Heart right ventricle (tissue), 16 donors: ENCODE results near the gene NCKAP5L. TPM values are rescaled to one million over a fixed set of nuclear protein-coding genes. Genes with fewer than 3 reads are reported as not detected.

Experiments used
- ATAC-seq, 8 donors: fragments of 200-7000 bp; cut with Tn5 transposase; one replicate each; pipeline ENCODE4 v1.9.1; 2020; ENCODE audit warnings: mild to moderate bottlenecking in 8 of 8, moderate library complexity in 8 of 8, moderate number of reproducible peaks in 1 of 8
- DNase-seq, 2 donors: peaks; one replicate each; pipeline ENCODE4 v3.0.0-alpha.2; 2020
- H3K27ac ChIP-seq, 10 donors: fragments of 200-600 bp; sonication (generic) in 2 of 10; one replicate each; pipeline versions ENCODE4 v1.5.0 to v1.8.0; 2020 to 2022; ENCODE audit warnings: mild to moderate bottlenecking in 3 of 10
- H3K27me3 ChIP-seq, 7 donors: fragments of 200-600 bp; one replicate each; pipeline ENCODE4 v1.8.0; 2021 to 2022; ENCODE audit warnings: mild to moderate bottlenecking in 2 of 7
- H3K36me3 ChIP-seq, 9 donors: fragments of 200-600 bp; sonication (generic) in 1 of 9; one replicate each; pipeline versions ENCODE4 v1.5.0 to v1.8.0; 2020 to 2022; ENCODE audit warnings: mild to moderate bottlenecking in 2 of 9
- H3K4me1 ChIP-seq, 9 donors: fragments of 200-600 bp; sonication (generic) in 1 of 9; one replicate each; pipeline versions ENCODE4 v1.5.0 to v1.8.0; 2020 to 2022; ENCODE audit warnings: mild to moderate bottlenecking in 4 of 9
- H3K4me3 ChIP-seq, 10 donors: fragments of 200-600 bp; sonication (generic) in 2 of 10; one replicate each; pipeline versions ENCODE4 v1.5.0 to v1.8.0; 2020 to 2022; ENCODE audit warnings: mild to moderate bottlenecking in 7 of 10, moderate library complexity in 2 of 10
- H3K9me3 ChIP-seq, 11 donors: fragments of 200-600 bp in 10 of 11; sonication (generic) in 2 of 11; one replicate each; pipeline versions ENCODE4 v1.5.0 to v1.8.0; 2013 to 2022; ENCODE audit warnings: mild to moderate bottlenecking in 2 of 11, control low read depth in 1 of 11, moderate library complexity in 1 of 11
- CTCF ChIP-seq, 9 donors: fragments of 200-600 bp; sonication (generic) in 2 of 9; IDR thresholded peaks; one replicate each; pipeline versions ENCODE4 v1.5.0 to v1.8.0; 2021 to 2022; ENCODE audit warnings: antibody characterized with exemption in 9 of 9, mild to moderate bottlenecking in 5 of 9, moderate library complexity in 1 of 9
- WGBS, 2 donors: extraction: QIAGEN DNeasy Blood & Tissue Kit; methylation state at CpG; one replicate each; pipeline ENCODE4 v1.1.7; 2013; ENCODE audit warnings: inconsistent platforms in 1 of 2; 5-methylcytosine and 5-hydroxymethylcytosine counted together
- intact Hi-C, 10 donors: fragments of 100-400 bp; cut with DNase I; formaldehyde crosslinking; loops; one replicate each; pipeline versions ENCODE4 v1.11.1 to v1.14.2; 2022
- polyA plus RNA-seq, 2 donors: library from polyadenylated mRNA; stranded (reverse); fragments of 200-250 nt; gene quantifications; one replicate each; pipeline ENCODE4 v1.2.3, GENCODE V29; 2013
- total RNA-seq, 10 donors: library from RNA; stranded (reverse); fragmentation: NEBNext Ultra II Directional in 3 of 10; extraction: Animal tissue kit (Norgen Biotek cat#: 25700) in 3 of 10; gene quantifications; one replicate each; pipeline versions ENCODE4 v1.2.1 to v1.2.4, GENCODE V29; 2021 to 2023
- donor health status: Arrhythmogenic right ventricular cardiomyopathy.
- donor health status: ischemic (EF 13 %, LVEDD 7.1; RV severe dilation, severe dysfunction).
- donor health status: healthy with polysubstance abuse.
- donor health status: DM: no; HTN: yes; CAD: no.
- donor health status: DM: no; HTN: no; CAD: no.
- donor health status: ischemic (EF 25% LVEDD 6.9; RV normal size, moderate dysfunction).
- donor health status: ischemic (EF 25% LVEDD 5.7; RV mildly dilated, moderate dysfunction).
- donor health status: healthy.
- donor health status: DM: yes; HTN: yes; CAD: no.
- donor health status: Ischemic cardiomyopathy.
- donor health status: ischemic (EF 35%, LVEDD 5.7; RV mildly dilated, moderate dysfunction).
- donor health status: nonischemic (EF 11% LVEDD 7.7; RV severe dilation, severe dysfunction).
- donor health status: DM: yes; HTN: yes; CAD: no.
- donor health status: PGD.
- donor health status: ischemic (EF 29% LVEDD 5.4; RV normal size, mild dysfunction).
- donor health status: nonischemic (EF 23%, LVEDD 6.1; RV moderate dilation, normal function).

NCKAP5L gene
- total and polyA plus RNA-seq, 12 donors, result 11.6 to 44.6 (median 23.7) TPM

DNA sequence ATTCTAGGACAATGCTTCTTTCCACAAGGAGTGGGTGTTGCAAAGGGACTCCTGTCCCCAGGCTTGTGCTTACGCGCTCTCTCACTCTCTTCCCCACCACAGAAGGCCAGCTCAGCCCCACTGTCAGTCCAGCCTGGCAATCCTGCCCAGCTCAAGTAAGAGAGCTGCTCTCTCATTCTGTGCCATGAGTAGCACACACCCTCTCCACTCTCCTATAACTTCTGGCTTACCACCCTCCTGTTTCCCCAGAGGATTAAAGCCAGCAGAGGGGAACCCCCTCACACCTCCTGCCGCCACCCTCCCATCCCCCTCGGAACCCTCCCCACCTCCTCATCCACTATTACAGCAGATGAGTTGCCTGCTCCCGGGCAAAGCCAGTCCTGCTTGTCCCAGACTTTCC lies 17.1 kb downstream of the NCKAP5L start:
- TF ChIP-seq CTCF (IDR thresholded peaks at IDR 0.05), result no peak
- Histone ChIP-seq H3K27ac (peak overlapping the region in 4 of 10 donors; percentile 7 to 88 (median 83)), H3K9me3 (no peaks in the 10 kb centered on the region), H3K4me3 (no peak overlapping the region), H3K36me3 (peaks cover 0 to 21% (median 0%) of the 10 kb centered on the region in 9 donors), H3K27me3 (no peaks in the 10 kb centered on the region), H3K4me1 (peaks cover 32 to 71% (median 52%) of the 10 kb centered on the region in 9 donors)
- intact Hi-C loops, result no loop called here
- DNase-seq (no peak), ATAC-seq (no peak)
- 80 to 86% methylated on average over 5 of the region's 5 CpGs for WGBS, 2 donors

- Histone ChIP-seq H3K27ac (peak overlapping the region; percentile 59 to 88 (median 76)), H3K27me3 (no peaks in the 10 kb centered on the region), H3K36me3 (peaks cover 0 to 24% (median 2%) of the 10 kb centered on the region in 9 donors), H3K4me1 (peaks cover 32 to 69% (median 52%) of the 10 kb centered on the region in 9 donors), H3K4me3 (no peak overlapping the region), H3K9me3 (no peaks in the 10 kb centered on the region)
- intact Hi-C loops, result no loop called here
- WGBS, 2 donors, result 15 to 26% methylated on average over 9 of the region's 9 CpGs
- no peak for TF ChIP-seq CTCF (IDR thresholded peaks at IDR 0.05)
- ATAC-seq, result peak; percentile 13 to 46 (median 30)
- no peak for DNase-seq
Observed at GRCh38 chr12:49809906-49810389, 18.3 kb downstream of the NCKAP5L start.

GRCh38 chr12:49809381-49809905 lies 18.8 kb downstream of the NCKAP5L start:
- peak; percentile 51 to 70 (median 58) for ATAC-seq
- Histone ChIP-seq H3K4me1 (peaks cover 32 to 64% (median 52%) of the 10 kb centered on the region in 9 donors), H3K27ac (peak overlapping the region; percentile 59 to 88 (median 76)), H3K36me3 (peaks cover 0 to 30% (median 5%) of the 10 kb centered on the region in 9 donors), H3K27me3 (no peaks in the 10 kb centered on the region), H3K9me3 (no peaks in the 10 kb centered on the region), H3K4me3 (peak overlapping the region in 2 of 10 donors; percentile 4 to 12)
- intact Hi-C loops, result no loop called here
- WGBS, 2 donors, result 35 to 39% methylated on average over 4 of the region's 4 CpGs
- TF ChIP-seq CTCF (IDR thresholded peaks at IDR 0.05), result no peak
- peak in 1 of 2 donors; percentile 61 for DNase-seq

DNA sequence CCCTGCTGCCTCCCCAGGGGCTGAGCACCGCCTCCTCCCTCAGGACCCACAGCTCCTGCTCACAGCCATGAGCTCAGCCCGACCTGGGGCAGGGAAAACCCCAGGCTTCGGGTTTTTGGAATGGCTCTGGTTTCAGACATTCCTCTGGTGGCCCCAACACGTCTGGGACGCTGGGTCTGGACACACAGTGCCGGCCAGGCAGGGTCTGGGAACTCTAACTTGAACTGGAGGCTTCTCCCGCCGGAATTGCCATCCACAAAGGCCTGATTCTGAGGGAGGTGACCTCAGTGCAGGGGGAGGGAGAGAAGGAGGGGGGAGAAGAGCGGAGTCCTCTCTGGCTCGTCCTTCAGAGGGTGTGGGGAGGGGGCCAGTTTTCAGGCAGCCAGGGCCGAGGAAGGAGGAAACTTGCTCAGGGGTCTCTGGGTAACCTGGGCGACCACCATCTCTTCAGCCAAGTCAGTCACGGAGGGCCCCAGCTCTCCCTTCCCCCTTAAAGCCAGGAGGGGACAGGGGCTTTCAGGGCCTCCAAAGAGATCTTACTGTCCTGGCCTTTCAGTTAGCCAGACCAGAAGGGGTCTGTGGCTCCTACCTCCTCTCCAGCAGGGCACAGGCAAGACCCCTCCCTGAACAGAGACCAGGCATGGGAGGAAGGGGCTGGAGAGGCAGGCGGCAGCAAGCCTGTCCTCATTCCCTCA lies 19.4 kb downstream of the NCKAP5L start:
- no peaks in the 10 kb centered on the region for H3K27me3 ChIP-seq
- no peaks in the 10 kb centered on the region for H3K9me3 ChIP-seq
- intact Hi-C loops, result no loop called here
- peaks cover 32 to 63% (median 52%) of the 10 kb centered on the region in 9 donors for H3K4me1 ChIP-seq
- H3K27ac ChIP-seq, result peak overlapping the region; percentile 59 to 88 (median 76)
- 31 to 45% methylated on average over 14 of the region's 14 CpGs for WGBS, 2 donors
- H3K36me3 ChIP-seq, result peaks cover 0 to 36% (median 5%) of the 10 kb centered on the region in 9 donors
- peak overlapping the region in 2 of 10 donors; percentile 4 to 12 for H3K4me3 ChIP-seq
- ATAC-seq (peak; percentile 64 to 79 (median 72)), DNase-seq (peak; percentile 59 to 75)
- no peak for TF ChIP-seq CTCF (IDR thresholded peaks at IDR 0.05)
